HG02981 (cell line): ENCODE data around the gene NRGN.

Experiments
- ATAC-seq: cut with Tn5 transposase; IDR thresholded peaks from one replicate; pipeline ENCODE4 v1.9.1; 2021; ENCODE audit warnings: mild to moderate bottlenecking, moderate library complexity; ENCODE audit not compliant: unreplicated experiment

The NRGN gene

GRCh38 chr11:124739479-124740276, at the start of gene NRGN:
TSS of gene NRGN (plus strand) at chr11:124739942. CDS start at chr11:124740085, 143 bp downstream.
- ATAC-seq, result peak; percentile 98

- no peak for ATAC-seq
Measured at GRCh38 chr11:124693142-124693541, 46.6 kb upstream of the NRGN start.

GRCh38 chr11:124699547-124699946, 40.2 kb upstream of the NRGN start:
- ATAC-seq, result no peak

- ATAC-seq, result no peak
Measured at GRCh38 chr11:124700028-124700427, 39.7 kb upstream of the NRGN start.

GRCh38 chr11:124707829-124708228, 31.9 kb upstream of the NRGN start:
- no peak for ATAC-seq

- ATAC-seq, result no peak
Measured at GRCh38 chr11:124712392-124712791, 27.4 kb upstream of the NRGN start.

- ATAC-seq, result no peak
Measured at GRCh38 chr11:124716591-124716990, 23.2 kb upstream of the NRGN start.

GRCh38 chr11:124717421-124717785, 22.3 kb upstream of the NRGN start:
- no peak for ATAC-seq

GRCh38 chr11:124717786-124718651, 21.7 kb upstream of the NRGN start:
- peak; percentile 31 for ATAC-seq

- no peak for ATAC-seq
Measured at GRCh38 chr11:124718801-124719200, 20.9 kb upstream of the NRGN start.

- no peak for ATAC-seq
Measured at GRCh38 chr11:124719534-124719933, 20.2 kb upstream of the NRGN start.

GRCh38 chr11:124722176-124722575, 17.6 kb upstream of the NRGN start:
- no peak for ATAC-seq

- peak; percentile 97 for ATAC-seq
Measured at GRCh38 chr11:124724979-124725718, 14.6 kb upstream of the NRGN start.

GRCh38 chr11:124725719-124726105, 14.0 kb upstream of the NRGN start:
- ATAC-seq, result peak; percentile 15

- ATAC-seq, result no peak
Measured at GRCh38 chr11:124727474-124727873, 12.3 kb upstream of the NRGN start.

GRCh38 chr11:124728134-124728533, 11.6 kb upstream of the NRGN start:
- ATAC-seq, result no peak

GRCh38 chr11:124729571-124729970, 10.2 kb upstream of the NRGN start:
- no peak for ATAC-seq

GRCh38 chr11:124732230-124732629, 7.5 kb upstream of the NRGN start:
- no peak for ATAC-seq

- ATAC-seq, result no peak
Measured at GRCh38 chr11:124736736-124737135, 3.0 kb upstream of the NRGN start.

- no peak for ATAC-seq
Measured at GRCh38 chr11:124737638-124738305, 2.0 kb upstream of the NRGN start.
